Astrocyte of the cerebellum (primary cell): ENCODE results near the gene ORC6.

Experiments
- DNase-seq: peaks from one replicate; pipeline ENCODE4 v3.0.0-alpha.2; 2011; ENCODE audit warnings: low read depth
- H3K4me3 ChIP-seq: 2 replicates; pipeline ENCODE4 v1.5.1; 2011; ENCODE audit warnings: mild to moderate bottlenecking, low read depth, low read length, moderate library complexity
- CTCF ChIP-seq: IDR thresholded peaks from 2 replicates; pipeline ENCODE4 v1.5.1; 2012; ENCODE audit warnings: low read length, low read depth, moderate library complexity, mild to moderate bottlenecking; ENCODE audit errors: missing control alignments
- in situ Hi-C: cut with HindIII; loops from 2 replicates; pipeline ENCODE4 v1.10.0; 2017; ENCODE audit warnings: low sequenced_read_pairs

ORC6 gene

GRCh38 chr16:46689365-46690280, at the start of gene ORC6:
ORC6 (plus strand) TSS chr16:46689659; CDS start chr16:46689706, 47 bp downstream.
- peak within 1 kb of the TSS; percentile 79 for H3K4me3 ChIP-seq
- in situ Hi-C loops, result no loop called here
- peak; percentile 60 for TF ChIP-seq CTCF
- DNase-seq, result peak; percentile 90

GRCh38 chr16:46648656-46649055, 40.8 kb upstream of the ORC6 start:
- peak; percentile 17 for TF ChIP-seq CTCF
- in situ Hi-C loops, result no loop called here

GRCh38 chr16:46649588-46650253, 39.7 kb upstream of the ORC6 start:
- DNase-seq, result no peak
- in situ Hi-C loops, result no loop called here
- TF ChIP-seq CTCF, result no peak
- no peak overlapping the region for H3K4me3 ChIP-seq

More at GRCh38 chr16:46648656-46649055, 40.8 kb upstream of the ORC6 start:
- DNase-seq, result no peak
- H3K4me3 ChIP-seq, result no peak overlapping the region

GRCh38 chr16:46650254-46650623, 39.2 kb upstream of the ORC6 start:
- DNase-seq, result no peak
- H3K4me3 ChIP-seq, result no peak overlapping the region
- TF ChIP-seq CTCF, result no peak
- in situ Hi-C loops, result no loop called here

GRCh38 chr16:46651305-46651704, 38.2 kb upstream of the ORC6 start:
- in situ Hi-C loops, result no loop called here
- no peak for TF ChIP-seq CTCF
- H3K4me3 ChIP-seq, result no peak overlapping the region
- no peak for DNase-seq

GRCh38 chr16:46658925-46659324, 30.5 kb upstream of the ORC6 start:
- in situ Hi-C loops, result no loop called here
- no peak for TF ChIP-seq CTCF
- no peak for DNase-seq
- no peak overlapping the region for H3K4me3 ChIP-seq
